ENCODE results near the gene RRP9.

- TF ChIP-seq CTCF (IDR thresholded peaks at IDR 0.05; ENCODE audit: poor library complexity, severe bottlenecking) = no peak
- no peak for TF ChIP-seq POLR2AphosphoS5 (IDR thresholded peaks at IDR 0.05)
Measured at GRCh38 chr3:51986010-51986947, 44.6 kb upstream of the RRP9 start.
